ENCODE results near the gene MID2.

Gene MID2

DNA sequence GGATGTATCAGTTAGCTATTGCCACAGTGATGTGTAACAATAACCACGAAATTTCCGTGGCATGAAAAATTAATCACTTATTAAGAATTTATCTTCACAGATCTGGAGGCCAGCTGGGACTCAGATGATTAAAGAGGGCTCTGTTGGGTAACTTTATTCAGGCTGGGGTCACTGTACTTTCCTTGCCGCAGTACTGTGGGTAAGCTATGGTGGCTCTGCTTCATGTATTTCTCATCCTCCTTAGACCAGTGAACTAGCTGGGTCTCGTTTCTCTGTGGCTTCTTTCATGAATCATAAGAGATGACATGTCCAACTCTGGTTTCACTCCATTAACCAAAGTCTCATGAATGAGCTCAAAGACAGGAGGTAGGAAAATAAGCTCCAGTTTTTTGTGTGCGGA is 143.0 kb downstream of the MID2 start:
- no peak for DNase-seq

DNA sequence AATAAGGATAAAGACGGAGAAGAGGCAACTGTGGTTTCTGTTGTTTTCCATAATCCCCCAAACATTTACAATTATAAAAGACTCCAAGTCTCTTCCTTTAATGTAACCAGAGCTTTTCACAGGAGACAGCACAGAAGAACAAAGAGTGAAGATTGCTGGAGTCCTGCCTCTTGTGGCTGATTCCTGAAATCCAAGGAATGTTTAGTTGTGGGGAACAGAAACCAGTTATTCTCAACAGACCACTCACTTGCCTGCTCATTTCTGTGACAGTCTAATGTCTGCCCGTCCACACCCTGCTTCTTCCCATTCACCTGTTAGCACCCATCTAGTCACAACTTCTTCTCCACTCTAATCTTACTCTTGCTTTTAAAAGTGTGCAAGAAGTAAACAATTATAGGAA is 144.4 kb downstream of the MID2 start:
- no peak for DNase-seq

DNA sequence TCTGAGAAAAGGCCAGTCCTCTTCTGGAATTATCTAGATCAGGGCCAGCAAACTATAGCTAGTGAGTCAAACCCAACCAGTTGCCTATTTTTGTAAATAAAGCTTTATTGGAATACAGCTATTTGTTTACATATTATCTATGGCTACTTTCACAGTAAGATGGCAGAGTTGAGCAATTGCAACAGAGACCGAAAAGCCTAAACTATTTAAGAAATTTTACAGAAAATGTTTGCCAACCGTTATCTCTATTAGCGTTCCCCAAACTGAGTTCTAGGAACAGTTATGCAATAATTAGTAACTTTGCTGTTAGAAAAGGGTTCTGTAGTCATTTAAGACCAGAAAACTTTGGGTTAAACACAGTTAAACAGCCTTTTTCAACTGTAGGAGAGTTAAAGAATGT is 146.0 kb downstream of the MID2 start:
- no peak for DNase-seq
